GM21737 (cell line): ENCODE results near the gene ZNF124.
"Not testable (repeated sequence)": the region's sequence is repeated elsewhere in the genome, so short reads cannot be mapped to it uniquely, and the experiment has no call there.

Source experiments
- ATAC-seq: cut with Tn5 transposase; IDR thresholded peaks from one replicate; pipeline ENCODE4 v1.9.1; 2021; ENCODE audit warnings: mild to moderate bottlenecking, moderate library complexity; ENCODE audit not compliant: unreplicated experiment

Gene ZNF124

GRCh38 chr1:247173431-247173830 is 1.6 kb upstream of the ZNF124 start:
- ATAC-seq = no peak

- no peak for ATAC-seq
These were observed 1.2 kb upstream of the ZNF124 start for GRCh38 chr1:247172996-247173395.

GRCh38 chr1:247171443-247171842 is 377 bp downstream of the ZNF124 start:
- peak; percentile 52 for ATAC-seq

- no peak for ATAC-seq
These were observed 6.1 kb downstream of the ZNF124 start for GRCh38 chr1:247165674-247166073.

- ATAC-seq = no peak
These were observed 7.1 kb downstream of the ZNF124 start for GRCh38 chr1:247164694-247165093.

- no peak for ATAC-seq
These were observed 15.0 kb downstream of the ZNF124 start for GRCh38 chr1:247156787-247157232.

GRCh38 chr1:247147781-247148180 is 24.0 kb downstream of the ZNF124 start:
- no peak for ATAC-seq

GRCh38 chr1:247147120-247147519 is 24.7 kb downstream of the ZNF124 start:
- not testable (repeated sequence) for ATAC-seq

GRCh38 chr1:247146671-247147070 is 25.1 kb downstream of the ZNF124 start:
- no peak for ATAC-seq

- no peak for ATAC-seq
These were observed 26.5 kb downstream of the ZNF124 start for GRCh38 chr1:247145279-247145678.

- ATAC-seq = not testable (repeated sequence)
These were observed 32.3 kb downstream of the ZNF124 start for GRCh38 chr1:247139557-247139956.

GRCh38 chr1:247131236-247131635 is 40.6 kb downstream of the ZNF124 start:
- no peak for ATAC-seq

- ATAC-seq = not testable (repeated sequence)
These were observed 44.1 kb downstream of the ZNF124 start for GRCh38 chr1:247127519-247128282.

GRCh38 chr1:247126601-247127000 is 45.2 kb downstream of the ZNF124 start:
- peak; percentile 64 for ATAC-seq

GRCh38 chr1:247126166-247126565 is 45.7 kb downstream of the ZNF124 start:
- peak; percentile 99 for ATAC-seq

GRCh38 chr1:247121382-247121781 is 50.4 kb downstream of the ZNF124 start:
- ATAC-seq = no peak

- ATAC-seq = not testable (repeated sequence)
These were observed 51.5 kb downstream of the ZNF124 start for GRCh38 chr1:247120408-247120668.

- ATAC-seq = no peak
These were observed 52.0 kb downstream of the ZNF124 start for GRCh38 chr1:247119600-247120407.

GRCh38 chr1:247118946-247119446 is 52.8 kb downstream of the ZNF124 start:
- no peak for ATAC-seq

- ATAC-seq = no peak
These were observed 56.3 kb downstream of the ZNF124 start for GRCh38 chr1:247115545-247115944.

- ATAC-seq = no peak
These were observed 56.7 kb downstream of the ZNF124 start for GRCh38 chr1:247115141-247115510.
